ENCODE results near the gene TNKS2. TPM values are rescaled to one million over a fixed set of nuclear protein-coding genes. Genes with fewer than 3 reads are reported as not detected.
"Not testable (repeated sequence)": the region's sequence is repeated elsewhere in the genome, so short reads cannot be mapped to it uniquely, and the experiment has no call there.

The TNKS2 gene
- 27.4 and 33.8 TPM in 2 replicates for total RNA-seq (2014; rRNA removed; shearing (Covaris generic))
- polyA plus RNA-seq (2014; cell fraction: nucleus; rRNA removed): 8.7 and 13.9 TPM in 2 replicates

- DNase-seq (ENCODE audit: extremely low read depth, low read depth): peak; percentile 91
Observed at GRCh38 chr10:91797874-91798648, at the start of gene TNKS2. Gene TNKS2, plus strand, starts transcription at chr10:91798426. Its CDS starts 265 bp downstream, at chr10:91798691.

- not testable (repeated sequence) for DNase-seq (ENCODE audit: extremely low read depth, low read depth)
Observed at GRCh38 chr10:91749592-91749991, 48.6 kb upstream of the TNKS2 start.

GRCh38 chr10:91756286-91756685 lies 41.9 kb upstream of the TNKS2 start:
- no peak for DNase-seq (ENCODE audit: extremely low read depth, low read depth)

- DNase-seq (ENCODE audit: extremely low read depth, low read depth): peak; percentile 64
Observed at GRCh38 chr10:91758303-91759146, 39.7 kb upstream of the TNKS2 start.

- no peak for DNase-seq (ENCODE audit: extremely low read depth, low read depth)
Observed at GRCh38 chr10:91759581-91759986, 38.6 kb upstream of the TNKS2 start.

GRCh38 chr10:91761721-91762120 lies 36.5 kb upstream of the TNKS2 start:
- DNase-seq (ENCODE audit: extremely low read depth, low read depth): no peak

GRCh38 chr10:91762878-91763277 lies 35.3 kb upstream of the TNKS2 start:
- DNase-seq (ENCODE audit: extremely low read depth, low read depth): no peak

GRCh38 chr10:91766676-91767075 lies 31.6 kb upstream of the TNKS2 start:
- no peak for DNase-seq (ENCODE audit: extremely low read depth, low read depth)

GRCh38 chr10:91768123-91768522 lies 30.1 kb upstream of the TNKS2 start:
- DNase-seq (ENCODE audit: extremely low read depth, low read depth): no peak

GRCh38 chr10:91771907-91772306 lies 26.3 kb upstream of the TNKS2 start:
- no peak for DNase-seq (ENCODE audit: extremely low read depth, low read depth)

GRCh38 chr10:91772461-91772860 lies 25.8 kb upstream of the TNKS2 start:
- no peak for DNase-seq (ENCODE audit: extremely low read depth, low read depth)

GRCh38 chr10:91772869-91773268 lies 25.4 kb upstream of the TNKS2 start:
- no peak for DNase-seq (ENCODE audit: extremely low read depth, low read depth)

- no peak for DNase-seq (ENCODE audit: extremely low read depth, low read depth)
Observed at GRCh38 chr10:91774571-91774970, 23.7 kb upstream of the TNKS2 start.

- DNase-seq (ENCODE audit: extremely low read depth, low read depth): no peak
Observed at GRCh38 chr10:91775731-91776130, 22.5 kb upstream of the TNKS2 start.

- no peak for DNase-seq (ENCODE audit: extremely low read depth, low read depth)
Observed at GRCh38 chr10:91776266-91776665, 22.0 kb upstream of the TNKS2 start.

GRCh38 chr10:91778485-91778884 lies 19.7 kb upstream of the TNKS2 start:
- no peak for DNase-seq (ENCODE audit: extremely low read depth, low read depth)

- no peak for DNase-seq (ENCODE audit: extremely low read depth, low read depth)
Observed at GRCh38 chr10:91779011-91779605, 19.1 kb upstream of the TNKS2 start.

- no peak for DNase-seq (ENCODE audit: extremely low read depth, low read depth)
Observed at GRCh38 chr10:91782539-91782938, 15.7 kb upstream of the TNKS2 start.

- DNase-seq (ENCODE audit: extremely low read depth, low read depth): no peak
Observed at GRCh38 chr10:91785830-91786229, 12.4 kb upstream of the TNKS2 start.

- DNase-seq (ENCODE audit: extremely low read depth, low read depth): no peak
Observed at GRCh38 chr10:91787258-91787657, 11.0 kb upstream of the TNKS2 start.

GRCh38 chr10:91787810-91788209 lies 10.4 kb upstream of the TNKS2 start:
- no peak for DNase-seq (ENCODE audit: extremely low read depth, low read depth)

All from NCI-H460 (cell line).